Measurements from ENCODE around the gene ASTN1.

The ASTN1 gene

GRCh38 chr1:177024623-177025022 lies 139.9 kb downstream of the ASTN1 start:
- DNase-seq: no peak

- no peak for DNase-seq
Observed at GRCh38 chr1:177023726-177024125, 140.8 kb downstream of the ASTN1 start.

GRCh38 chr1:177023249-177023648 lies 141.3 kb downstream of the ASTN1 start:
- no peak for DNase-seq

- DNase-seq: no peak
Observed at GRCh38 chr1:177021687-177022086, 142.8 kb downstream of the ASTN1 start.

- DNase-seq: no peak
Observed at GRCh38 chr1:177020851-177021589, 143.5 kb downstream of the ASTN1 start.

GRCh38 chr1:177017287-177017852 lies 147.1 kb downstream of the ASTN1 start:
- DNase-seq: no peak

GRCh38 chr1:177014325-177014724 lies 150.2 kb downstream of the ASTN1 start:
- no peak for DNase-seq

GRCh38 chr1:177012342-177012925 lies 152.1 kb downstream of the ASTN1 start:
- no peak for DNase-seq

- DNase-seq: no peak
Observed at GRCh38 chr1:177011508-177011907, 153.0 kb downstream of the ASTN1 start.

GRCh38 chr1:177010211-177010825 lies 154.2 kb downstream of the ASTN1 start:
- no peak for DNase-seq

- DNase-seq: no peak
Observed at GRCh38 chr1:177008653-177009052, 155.9 kb downstream of the ASTN1 start.

GRCh38 chr1:177007437-177008161 lies 156.9 kb downstream of the ASTN1 start:
- DNase-seq: no peak

GRCh38 chr1:177002891-177003290 lies 161.6 kb downstream of the ASTN1 start:
- DNase-seq: no peak

GRCh38 chr1:177001556-177001955 lies 163.0 kb downstream of the ASTN1 start:
- no peak for DNase-seq

- DNase-seq: no peak
Observed at GRCh38 chr1:176998183-176998795, 166.2 kb downstream of the ASTN1 start.

- no peak for DNase-seq
Observed at GRCh38 chr1:176996456-176997090, 167.9 kb downstream of the ASTN1 start.

- DNase-seq: no peak
Observed at GRCh38 chr1:176994931-176995596, 169.4 kb downstream of the ASTN1 start.

GRCh38 chr1:176993587-176993986 lies 170.9 kb downstream of the ASTN1 start:
- DNase-seq: no peak

- no peak for DNase-seq
Observed at GRCh38 chr1:176989754-176990153, 174.8 kb downstream of the ASTN1 start.

GRCh38 chr1:176989023-176989422 lies 175.5 kb downstream of the ASTN1 start:
- DNase-seq: no peak

GRCh38 chr1:176987016-176987415 lies 177.5 kb downstream of the ASTN1 start:
- no peak for DNase-seq

- no peak for DNase-seq
Observed at GRCh38 chr1:176983731-176984130, 180.8 kb downstream of the ASTN1 start.

All from activated CD4-positive, alpha-beta T cell treated with anti-CD3 and anti-CD28 coated beads for 4 hours (primary cell).